HL-60 (cell line): ENCODE data around the gene ZFHX3.

ENCODE experiments used
- DNase-seq, 2 experiments: peaks; one replicate each; pipeline ENCODE4 v3.0.0-alpha.2; 2010 to 2020; ENCODE audit warnings: low read depth in 1 of 2, low spot score in 1 of 2
- H3K27ac ChIP-seq: fragments of 250-450 bp; sonication (Bioruptor Pico); replicated peaks from 2 replicates; pipeline ENCODE4 v1.5.1; 2020; ENCODE audit warnings: mild to moderate bottlenecking, moderate library complexity
- H3K27me3 ChIP-seq: fragments of 250-450 bp; sonication (Bioruptor Pico); 2 replicates; pipeline ENCODE4 v1.5.1; 2021; ENCODE audit warnings: mild to moderate bottlenecking, moderate library complexity; ENCODE audit not compliant: insufficient read depth, poor library complexity, severe bottlenecking
- H3K4me3 ChIP-seq: replicated peaks from 2 replicates; pipeline ENCODE4 v1.5.1; 2011; ENCODE audit warnings: mild to moderate bottlenecking, control low read depth, low read length; ENCODE audit not compliant: insufficient read depth
- CTCF ChIP-seq: IDR thresholded peaks from one replicate; pipeline ENCODE4 v1.5.1; 2011; ENCODE audit warnings: low read length, control low read depth, inconsistent platforms; ENCODE audit not compliant: insufficient read depth
- GABPA ChIP-seq: IDR thresholded peaks from 2 replicates; pipeline ENCODE4 v1.6.1; 2012; ENCODE audit warnings: low read depth
- POLR2AphosphoS5 ChIP-seq: IDR thresholded peaks from 2 replicates; pipeline ENCODE4 v1.6.1; 2012; ENCODE audit warnings: low read depth
- REST ChIP-seq: IDR thresholded peaks from 2 replicates; pipeline ENCODE4 v1.6.1; 2012; ENCODE audit warnings: low read depth; ENCODE audit not compliant: insufficient replicate concordance
- SPI1 ChIP-seq: IDR thresholded peaks from 2 replicates; pipeline ENCODE4 v1.6.1; 2012; ENCODE audit warnings: low read depth, mild to moderate bottlenecking, borderline replicate concordance

ZFHX3 gene

GRCh38 chr16:73066927-73067670, 19.2 kb upstream of the ZFHX3 start:
- TF ChIP-seq CTCF (no peak), POLR2AphosphoS5 (no peak), REST (no peak), GABPA (no peak), SPI1 (no peak)
- H3K27me3 ChIP-seq: peaks cover 39% of the 10 kb centered on the region
- H3K27ac ChIP-seq: no peak overlapping the region
- no peak for DNase-seq
- no peak overlapping the region for H3K4me3 ChIP-seq

- Histone ChIP-seq H3K27ac (no peak overlapping the region), H3K4me3 (no peak overlapping the region), H3K27me3 (peaks cover 46% of the 10 kb centered on the region)
- TF ChIP-seq GABPA: no peak
- no peak for TF ChIP-seq REST
- no peak for TF ChIP-seq POLR2AphosphoS5
- TF ChIP-seq SPI1: no peak
- TF ChIP-seq CTCF: no peak
- DNase-seq: no peak
Measured at GRCh38 chr16:73066331-73066926, 18.5 kb upstream of the ZFHX3 start.

- no peak overlapping the region for H3K4me3 ChIP-seq
- peaks cover 49% of the 10 kb centered on the region for H3K27me3 ChIP-seq
Measured at GRCh38 chr16:73065632-73066330, 17.9 kb upstream of the ZFHX3 start.

More at GRCh38 chr16:73065632-73066330, 17.9 kb upstream of the ZFHX3 start:
- TF ChIP-seq POLR2AphosphoS5: no peak
- no peak for TF ChIP-seq CTCF
- no peak for TF ChIP-seq SPI1
- no peak for TF ChIP-seq GABPA
- no peak for TF ChIP-seq REST
- DNase-seq: no peak
- no peak overlapping the region for H3K27ac ChIP-seq
